Caco-2 (cell line): ENCODE measurements around the gene NUAK1. TPM values are rescaled to one million over a fixed set of nuclear protein-coding genes. Genes with fewer than 3 reads are reported as not detected.

Source experiments
- BruUV-seq: library from RNA; stranded (reverse); fragments of 400-500 nt; replicated peaks from 2 replicates; lab custom pipeline; 2021; lab: Mats Ljungman, UMichigan
- CTCF ChIA-PET: fragments of 300-600 bp; sonication (Branson Sonifier 250); formaldehyde crosslinking; loops from one replicate; lab custom pipeline; 2022; ENCODE audit warnings: antibody characterized with exemption; lab: Charles Lee
- POLR2A ChIA-PET: fragments of 300-600 bp; sonication (Branson Sonifier 250); formaldehyde crosslinking; loops from one replicate; lab custom pipeline; 2022; ENCODE audit warnings: antibody characterized with exemption; lab: Charles Lee
- DNase-seq, 2 experiments: peaks; one replicate each; pipeline versions ENCODE4 v3.0.0 to v3.0.0-alpha.2; 2020 to 2022
- H3K27me3 ChIP-seq: replicated peaks from 2 replicates; pipeline ENCODE4 v1.6.0; 2011; ENCODE audit warnings: low read length; ENCODE audit not compliant: control insufficient read depth, insufficient read depth
- H3K36me3 ChIP-seq: 2 replicates; pipeline ENCODE4 v1.5.1; 2011; ENCODE audit warnings: low read length; ENCODE audit not compliant: control insufficient read depth, insufficient read depth
- H3K4me1 ChIP-seq: fragments of 250-450 bp; sonication (Bioruptor Pico); 2 replicates; pipeline ENCODE4 v1.5.1; 2020; ENCODE audit warnings: mild to moderate bottlenecking
- H3K4me3 ChIP-seq: 2 replicates; pipeline ENCODE4 v1.5.1; 2011; ENCODE audit warnings: low read depth, mild to moderate bottlenecking, control low read depth, low read length
- H3K9me3 ChIP-seq: fragments of 250-450 bp; sonication (Bioruptor Pico); 2 replicates; pipeline ENCODE4 v1.5.1; 2020; ENCODE audit warnings: mild to moderate bottlenecking, moderate library complexity
- H3K27ac Mint-ChIP-seq: one replicate; pipeline ENCODE4 v1.8.0; 2022; ENCODE audit warnings: mixed read lengths; ENCODE audit not compliant: unreplicated experiment
- H3K27me3 Mint-ChIP-seq: one replicate; pipeline ENCODE4 v1.8.0; 2022; ENCODE audit warnings: mixed read lengths; ENCODE audit not compliant: insufficient read depth, unreplicated experiment
- H3K36me3 Mint-ChIP-seq: one replicate; pipeline ENCODE4 v1.8.0; 2022; ENCODE audit warnings: mild to moderate bottlenecking, mixed read lengths; ENCODE audit not compliant: insufficient read depth, unreplicated experiment
- H3K4me1 Mint-ChIP-seq: one replicate; pipeline ENCODE4 v1.8.0; 2022; ENCODE audit warnings: low read depth, mixed read lengths; ENCODE audit not compliant: unreplicated experiment
- H3K4me3 Mint-ChIP-seq: one replicate; pipeline ENCODE4 v1.8.0; 2022; ENCODE audit warnings: mild to moderate bottlenecking, moderate library complexity, mixed read lengths; ENCODE audit not compliant: unreplicated experiment
- H3K9me3 Mint-ChIP-seq: one replicate; pipeline ENCODE4 v1.8.0; 2022; ENCODE audit warnings: mixed read lengths; ENCODE audit not compliant: unreplicated experiment
- intact Hi-C: fragments of 100-400 bp; cut with micrococcal nuclease; formaldehyde crosslinking; loops from one replicate; pipeline ENCODE4 v1.10.0; 2022; ENCODE audit not compliant: unreplicated experiment
- total RNA-seq: library from RNA; stranded (reverse); gene quantifications from 2 replicates; pipeline ENCODE4 v1.2.3, GENCODE V29; 2022
- TF ChIP-seq, protein P1 (sequence below), 2 experiments: fragments of 200-600 bp in 1 of 2; IDR thresholded peaks; 1 replicate in 1 of 2; 2 replicates in 1 of 2; pipeline versions ENCODE4 v1.5.1 to v1.8.0; 2011 to 2022; ENCODE audit warnings: antibody characterized with exemption in 1 of 2, control low read depth in 1 of 2, inconsistent platforms in 1 of 2, low read depth in 1 of 2, low read length in 1 of 2, mild to moderate bottlenecking in 1 of 2, moderate library complexity in 1 of 2; ENCODE audit not compliant: insufficient read depth in 1 of 2, severe bottlenecking in 1 of 2, unreplicated experiment in 1 of 2

The NUAK1 gene
- total RNA-seq, 1 experiment from 2014 or later = 3.7 TPM

- intact Hi-C loops = no loop called here
- Histone ChIP-seq H3K4me1 (no peaks in the 10 kb centered on the region), H3K27me3 (no peaks in the 10 kb centered on the region; the same call in 1 of the 2 replicates), H3K4me3 (no peak overlapping the region), H3K36me3 (no peaks in the 10 kb centered on the region), H3K9me3 (no peaks in the 10 kb centered on the region)
- DNase-seq = no peak
- Mint-ChIP-seq H3K4me3 (no peak overlapping the region), H3K36me3 (peaks cover 13% of the 10 kb centered on the region), H3K9me3 (no peaks in the 10 kb centered on the region), H3K27me3 (no peaks in the 10 kb centered on the region), H3K27ac (no peak overlapping the region), H3K4me1 (no peaks in the 10 kb centered on the region)
- no TSS peak for BruUV-seq
- TF ChIP-seq, protein P1, sequence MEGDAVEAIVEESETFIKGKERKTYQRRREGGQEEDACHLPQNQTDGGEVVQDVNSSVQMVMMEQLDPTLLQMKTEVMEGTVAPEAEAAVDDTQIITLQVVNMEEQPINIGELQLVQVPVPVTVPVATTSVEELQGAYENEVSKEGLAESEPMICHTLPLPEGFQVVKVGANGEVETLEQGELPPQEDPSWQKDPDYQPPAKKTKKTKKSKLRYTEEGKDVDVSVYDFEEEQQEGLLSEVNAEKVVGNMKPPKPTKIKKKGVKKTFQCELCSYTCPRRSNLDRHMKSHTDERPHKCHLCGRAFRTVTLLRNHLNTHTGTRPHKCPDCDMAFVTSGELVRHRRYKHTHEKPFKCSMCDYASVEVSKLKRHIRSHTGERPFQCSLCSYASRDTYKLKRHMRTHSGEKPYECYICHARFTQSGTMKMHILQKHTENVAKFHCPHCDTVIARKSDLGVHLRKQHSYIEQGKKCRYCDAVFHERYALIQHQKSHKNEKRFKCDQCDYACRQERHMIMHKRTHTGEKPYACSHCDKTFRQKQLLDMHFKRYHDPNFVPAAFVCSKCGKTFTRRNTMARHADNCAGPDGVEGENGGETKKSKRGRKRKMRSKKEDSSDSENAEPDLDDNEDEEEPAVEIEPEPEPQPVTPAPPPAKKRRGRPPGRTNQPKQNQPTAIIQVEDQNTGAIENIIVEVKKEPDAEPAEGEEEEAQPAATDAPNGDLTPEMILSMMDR (IDR thresholded peaks at IDR 0.05; ENCODE audit: insufficient read depth in 1 of 2, low read depth in 1 of 2, low read length in 1 of 2, severe bottlenecking in 1 of 2, unreplicated experiment in 1 of 2) = no peak
- ChIA-PET POLR2A (no interaction called here), CTCF (no interaction called here)
Measured at GRCh38 chr12:106068296-106068695, 70.5 kb downstream of the NUAK1 start.

DNA sequence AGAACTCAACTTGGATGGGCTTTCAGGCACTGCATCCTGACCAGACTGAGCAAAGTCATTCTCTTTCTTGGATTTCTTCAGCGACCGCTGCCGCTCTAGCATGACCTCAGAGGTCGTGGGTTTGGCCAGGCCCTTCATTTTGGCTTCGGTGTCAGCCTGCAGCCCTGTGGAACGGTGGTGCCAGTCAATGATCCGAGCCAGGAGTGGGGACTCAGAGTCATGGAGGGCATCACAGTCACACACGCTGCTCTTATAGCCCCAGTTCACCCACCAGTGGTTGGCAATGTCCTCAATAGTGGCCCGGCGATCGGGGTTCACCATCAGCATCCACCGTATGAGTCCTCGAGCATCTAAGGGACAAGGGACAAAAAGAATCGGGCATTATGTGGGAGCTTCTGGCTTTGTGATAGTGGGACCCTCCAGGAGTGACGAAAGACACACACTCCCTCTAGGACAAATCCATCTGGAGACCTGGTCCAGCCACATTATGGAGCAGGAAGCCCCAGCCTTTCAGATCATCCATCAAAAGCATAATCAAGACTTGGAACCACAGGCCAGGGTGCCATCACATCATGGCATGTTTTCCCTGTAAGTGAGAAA lies 71.0 kb downstream of the NUAK1 start:
- DNase-seq = no peak
- Mint-ChIP-seq H3K4me3 (no peak overlapping the region), H3K36me3 (peaks cover 13% of the 10 kb centered on the region), H3K27ac (no peak overlapping the region), H3K9me3 (no peaks in the 10 kb centered on the region), H3K27me3 (no peaks in the 10 kb centered on the region), H3K4me1 (no peaks in the 10 kb centered on the region)
- Histone ChIP-seq H3K9me3 (no peaks in the 10 kb centered on the region), H3K4me1 (no peaks in the 10 kb centered on the region), H3K36me3 (no peaks in the 10 kb centered on the region), H3K27me3 (no peaks in the 10 kb centered on the region; the same call in 1 of the 2 replicates), H3K4me3 (no peak overlapping the region)
- ChIA-PET CTCF (no interaction called here), POLR2A (no interaction called here)
- intact Hi-C loops = no loop called here
- no TSS peak for BruUV-seq
- TF ChIP-seq, protein P1 (IDR thresholded peaks at IDR 0.05; ENCODE audit: insufficient read depth in 1 of 2, low read depth in 1 of 2, low read length in 1 of 2, severe bottlenecking in 1 of 2, unreplicated experiment in 1 of 2) = no peak

GRCh38 chr12:106066726-106067325 lies 71.9 kb downstream of the NUAK1 start:
- Mint-ChIP-seq H3K27ac (no peak overlapping the region), H3K9me3 (no peaks in the 10 kb centered on the region), H3K36me3 (peaks cover 13% of the 10 kb centered on the region), H3K4me1 (no peaks in the 10 kb centered on the region), H3K27me3 (no peaks in the 10 kb centered on the region), H3K4me3 (no peak overlapping the region)
- intact Hi-C loops = no loop called here
- Histone ChIP-seq H3K36me3 (no peaks in the 10 kb centered on the region), H3K4me3 (no peak overlapping the region), H3K27me3 (no peaks in the 10 kb centered on the region; the same call in 1 of the 2 replicates), H3K4me1 (no peaks in the 10 kb centered on the region), H3K9me3 (no peaks in the 10 kb centered on the region)
- ChIA-PET CTCF (no interaction called here), POLR2A (no interaction called here)
- TF ChIP-seq, protein P1 (IDR thresholded peaks at IDR 0.05; ENCODE audit: insufficient read depth in 1 of 2, low read depth in 1 of 2, low read length in 1 of 2, severe bottlenecking in 1 of 2, unreplicated experiment in 1 of 2) = no peak
- DNase-seq = no peak
- no TSS peak for BruUV-seq
